ENCODE data around the gene SLIT1.

DNA sequence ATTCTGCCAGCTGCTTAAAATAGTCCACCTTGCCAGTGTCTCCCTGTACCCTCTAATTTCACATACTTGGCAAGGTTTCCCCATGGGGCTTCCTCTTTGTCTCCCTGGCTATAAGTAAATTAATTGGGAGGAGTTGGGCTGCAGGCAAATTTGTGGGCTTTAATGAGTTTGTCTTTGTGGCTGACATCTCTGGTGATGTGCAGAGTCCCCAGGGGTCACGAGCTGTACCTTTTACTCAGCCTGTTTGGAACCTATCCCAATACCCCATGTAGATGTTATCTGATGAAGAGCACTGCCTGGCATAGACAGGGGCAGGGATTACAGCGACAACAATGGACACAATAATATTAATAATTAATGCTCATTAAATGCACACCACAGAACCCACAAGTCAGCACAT is 132.5 kb downstream of the SLIT1 start:
- TF ChIP-seq EZH2phosphoT487 (IDR thresholded peaks at IDR 0.05; ENCODE audit: insufficient read depth, low read depth) = no peak
- no peak for TF ChIP-seq EZH2 (IDR thresholded peaks at IDR 0.05; ENCODE audit: insufficient read depth, poor library complexity, severe bottlenecking)

Measured in GM23248 (cell line).